CD4-positive, alpha-beta memory T cell (primary cell): ENCODE measurements around the gene FRMD5. TPM values are rescaled to one million over a fixed set of nuclear protein-coding genes. Genes with fewer than 3 reads are reported as not detected.

Experiments
- CTCF ChIA-PET: fragments of 350-600 bp; sonication (Branson Sonifier 250); formaldehyde crosslinking; loops from one replicate; lab custom pipeline; 2021; ENCODE audit warnings: inconsistent platforms; ENCODE audit not compliant: partially characterized antibody; lab: Charles Lee
- POLR2A ChIA-PET: fragments of 350-600 bp; sonication (Branson Sonifier 250); formaldehyde crosslinking; loops from one replicate; lab custom pipeline; 2021; ENCODE audit not compliant: partially characterized antibody; lab: Charles Lee
- DNase-seq, 5 donors: peaks; one replicate each; pipeline versions ENCODE4 v3.0.0 to v3.0.0-alpha.2; 2020 to 2022; ENCODE audit warnings: mixed read lengths in 1 of 5
- H3K27ac ChIP-seq: one replicate; pipeline ENCODE4 v1.7.0; 2013; ENCODE audit warnings: low read depth, low read length
- H3K27me3 ChIP-seq: 2 replicates; pipeline ENCODE4 v1.7.0; 2013; ENCODE audit warnings: mild to moderate bottlenecking, low read length, moderate library complexity; ENCODE audit not compliant: insufficient read depth
- H3K36me3 ChIP-seq: 2 replicates; pipeline ENCODE4 v1.7.0; 2013; ENCODE audit warnings: mild to moderate bottlenecking, low read length, moderate library complexity; ENCODE audit not compliant: insufficient read depth
- H3K4me1 ChIP-seq: 2 replicates; pipeline ENCODE4 v1.7.0; 2013; ENCODE audit warnings: mild to moderate bottlenecking, low read length, moderate library complexity; ENCODE audit not compliant: insufficient read depth
- H3K4me3 ChIP-seq, 2 donors: one replicate each; pipeline ENCODE4 v1.7.0; 2013; ENCODE audit warnings: low read length in 2 of 2, mild to moderate bottlenecking in 1 of 2
- H3K9me3 ChIP-seq, 2 donors: one replicate each; pipeline ENCODE4 v1.7.0; 2013; ENCODE audit warnings: low read length in 2 of 2, control low read depth in 1 of 2; ENCODE audit not compliant: control insufficient read depth in 1 of 2
- H3K27ac Mint-ChIP-seq, 7 donors: one replicate each; pipeline ENCODE4 v1.8.0; 2020 to 2021; ENCODE audit warnings: mixed read lengths in 7 of 7, mild to moderate bottlenecking in 6 of 7, inconsistent platforms in 3 of 7, moderate library complexity in 3 of 7
- H3K27me3 Mint-ChIP-seq, 2 donors: one replicate each; pipeline ENCODE4 v1.8.0; 2020 to 2021; ENCODE audit warnings: mixed read lengths in 2 of 2
- H3K36me3 Mint-ChIP-seq, 2 donors: one replicate each; pipeline ENCODE4 v1.8.0; 2020 to 2021; ENCODE audit warnings: mixed read lengths in 2 of 2, inconsistent platforms in 1 of 2, mild to moderate bottlenecking in 1 of 2
- H3K4me1 Mint-ChIP-seq, 4 donors: one replicate each; pipeline ENCODE4 v1.8.0; 2020 to 2021; ENCODE audit warnings: mixed read lengths in 4 of 4, mild to moderate bottlenecking in 1 of 4
- H3K4me3 Mint-ChIP-seq, 8 donors: one replicate each; pipeline ENCODE4 v1.8.0; 2020 to 2021; ENCODE audit warnings: mixed read lengths in 8 of 8, mild to moderate bottlenecking in 7 of 8, moderate library complexity in 6 of 8, inconsistent platforms in 3 of 8
- H3K9me3 Mint-ChIP-seq, 8 donors: one replicate each; pipeline ENCODE4 v1.8.0; 2020 to 2021; ENCODE audit warnings: mixed read lengths in 8 of 8, mild to moderate bottlenecking in 5 of 8, inconsistent platforms in 3 of 8, moderate library complexity in 1 of 8
- intact Hi-C: fragments of 100-400 bp; cut with micrococcal nuclease; formaldehyde crosslinking; loops from one replicate; pipeline ENCODE4 v1.15.1; 2023
- polyA plus RNA-seq, 2 donors: library from polyadenylated mRNA; unstranded; fragments of 300-500 nt; fragmentation: Illumina TruSeq; gene quantifications; one replicate each; pipeline ENCODE4 v1.2.3, GENCODE V29; 2021
- total RNA-seq, 2 experiments: library from RNA; stranded (reverse); gene quantifications; one replicate each; pipeline ENCODE4 v1.2.3, GENCODE V29; 2021

FRMD5 gene
- total and polyA plus RNA-seq, 4 experiments from 2014 or later = 0.08 to 0.47 TPM; not detected in 2

DNA sequence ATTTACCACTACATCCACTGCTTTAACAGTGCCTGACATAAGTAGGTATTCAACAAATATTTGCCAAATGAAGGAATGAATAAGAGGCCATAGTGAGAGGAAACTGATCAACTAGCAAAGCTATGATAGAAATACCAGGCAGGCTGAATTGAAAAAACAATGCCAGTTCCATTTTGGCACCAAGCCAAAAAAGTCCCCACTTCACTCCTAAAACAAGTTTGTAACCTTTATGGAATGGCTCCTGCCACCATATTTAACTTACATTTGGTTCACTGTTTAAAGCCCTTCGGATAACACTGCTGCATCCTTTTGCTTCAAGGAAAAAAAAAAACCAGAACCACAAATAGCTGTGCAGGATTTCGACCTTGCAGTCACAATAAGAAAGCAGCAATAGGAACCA is 166.1 kb downstream of the FRMD5 start:
- Histone ChIP-seq H3K4me1 (no peaks in the 10 kb centered on the region), H3K27me3 (no peaks in the 10 kb centered on the region), H3K36me3 (no peaks in the 10 kb centered on the region), H3K4me3 (no peak overlapping the region), H3K9me3 (no peaks in the 10 kb centered on the region), H3K27ac (no peak overlapping the region)
- Mint-ChIP-seq H3K27me3 (peaks cover 7 to 17% of the 10 kb centered on the region in 2 donors), H3K4me3 (no peak overlapping the region), H3K4me1 (no peaks in the 10 kb centered on the region), H3K27ac (no peak overlapping the region), H3K36me3 (no peaks in the 10 kb centered on the region), H3K9me3 (peaks cover 0 to 3% (median 0%) of the 10 kb centered on the region in 8 donors)
- POLR2A ChIA-PET = no interaction called here
- CTCF ChIA-PET = no interaction called here
- no peak for DNase-seq
- intact Hi-C loops = no loop called here

DNA sequence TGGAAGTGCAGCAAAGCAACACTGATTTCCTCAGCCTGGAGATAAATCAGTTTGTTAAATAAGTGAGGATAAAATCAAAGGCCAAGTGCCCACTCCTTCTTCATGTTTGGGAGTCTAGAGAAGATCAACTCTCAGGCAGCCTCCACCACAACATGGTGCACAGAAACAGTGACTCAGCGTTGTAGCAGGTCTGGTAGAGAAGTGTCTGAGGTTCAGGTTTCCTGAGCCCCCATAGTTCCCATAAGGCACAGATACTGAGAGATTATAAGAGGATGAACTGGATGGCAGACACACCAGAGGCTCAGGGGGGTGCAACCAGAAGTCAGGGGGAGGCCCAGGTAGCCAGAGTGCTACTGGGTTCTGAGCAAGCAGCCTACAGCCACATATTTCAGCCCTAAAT is 166.7 kb downstream of the FRMD5 start:
- CTCF ChIA-PET = no interaction called here
- POLR2A ChIA-PET = no interaction called here
- DNase-seq = no peak

DNA sequence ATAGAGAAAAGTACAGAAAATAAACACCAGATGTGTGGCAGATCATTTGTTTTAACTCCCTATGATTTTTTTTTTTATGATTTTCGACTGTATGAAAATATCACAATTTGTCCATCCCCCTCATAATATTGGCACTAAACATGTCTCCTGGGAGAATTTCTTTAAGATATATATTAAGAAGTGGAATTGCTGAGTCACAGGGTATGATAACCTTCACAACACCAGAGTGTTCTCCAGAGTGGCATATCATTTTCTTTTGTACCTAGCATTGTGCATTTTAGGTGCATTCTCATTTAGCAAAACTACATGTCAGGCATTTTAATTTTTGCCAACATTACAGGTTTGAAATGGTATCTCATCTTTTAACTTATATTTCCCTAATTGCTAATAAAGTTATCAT is 170.9 kb downstream of the FRMD5 start:
- Mint-ChIP-seq H3K27me3 (peaks cover 9 to 12% of the 10 kb centered on the region in 2 donors), H3K9me3 (no peaks in the 10 kb centered on the region), H3K4me3 (no peak overlapping the region), H3K36me3 (no peaks in the 10 kb centered on the region), H3K27ac (no peak overlapping the region), H3K4me1 (no peaks in the 10 kb centered on the region)
- ChIA-PET POLR2A (no interaction called here), CTCF (no interaction called here)
- Histone ChIP-seq H3K27me3 (no peaks in the 10 kb centered on the region), H3K4me1 (no peaks in the 10 kb centered on the region), H3K9me3 (no peaks in the 10 kb centered on the region), H3K27ac (no peak overlapping the region), H3K4me3 (no peak overlapping the region), H3K36me3 (no peaks in the 10 kb centered on the region)
- intact Hi-C loops = no loop called here
- no peak for DNase-seq

More for the DNA sequence above, 166.7 kb downstream of the FRMD5 start:
- no peaks in the 10 kb centered on the region for H3K4me1 Mint-ChIP-seq
- H3K36me3 Mint-ChIP-seq = no peaks in the 10 kb centered on the region
- Histone ChIP-seq H3K9me3 (no peaks in the 10 kb centered on the region), H3K4me3 (no peak overlapping the region), H3K27ac (no peak overlapping the region), H3K27me3 (no peaks in the 10 kb centered on the region), H3K36me3 (no peaks in the 10 kb centered on the region), H3K4me1 (no peaks in the 10 kb centered on the region)
- H3K27ac Mint-ChIP-seq = no peak overlapping the region
- intact Hi-C loops = no loop called here
- H3K9me3 Mint-ChIP-seq = peaks cover 0 to 3% (median 0%) of the 10 kb centered on the region in 8 donors
- H3K4me3 Mint-ChIP-seq = no peak overlapping the region
- H3K27me3 Mint-ChIP-seq = peaks cover 7 to 17% of the 10 kb centered on the region in 2 donors

DNA sequence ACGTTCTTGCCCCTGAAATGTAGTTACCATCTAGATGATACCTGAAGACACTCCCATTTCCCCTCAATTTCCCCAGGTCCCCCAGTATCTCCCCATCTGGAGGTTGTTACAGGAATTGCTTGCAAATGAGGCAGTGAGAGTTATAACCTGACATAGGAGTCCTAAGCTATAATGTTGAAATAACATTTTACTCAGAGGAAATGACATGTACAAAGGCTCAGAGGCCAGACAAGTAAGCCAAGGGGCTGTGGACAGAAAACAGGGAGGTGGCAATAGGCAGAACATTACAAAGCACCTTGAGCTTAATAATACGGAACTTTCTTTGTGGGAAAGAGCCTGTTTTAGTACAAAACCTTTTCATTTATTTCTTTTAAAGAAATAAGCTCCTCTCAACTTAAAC is 171.9 kb downstream of the FRMD5 start:
- H3K27ac Mint-ChIP-seq = no peak overlapping the region
- Histone ChIP-seq H3K36me3 (no peaks in the 10 kb centered on the region), H3K4me1 (no peaks in the 10 kb centered on the region), H3K27ac (no peak overlapping the region), H3K4me3 (no peak overlapping the region), H3K9me3 (no peaks in the 10 kb centered on the region), H3K27me3 (no peaks in the 10 kb centered on the region)
- no peaks in the 10 kb centered on the region for H3K4me1 Mint-ChIP-seq
- no peak for DNase-seq
- peaks cover 9% of the 10 kb centered on the region in 2 donors for H3K27me3 Mint-ChIP-seq
- CTCF ChIA-PET = no interaction called here
- H3K4me3 Mint-ChIP-seq = no peak overlapping the region
- intact Hi-C loops = no loop called here
- POLR2A ChIA-PET = no interaction called here
- H3K9me3 Mint-ChIP-seq = no peaks in the 10 kb centered on the region
- no peaks in the 10 kb centered on the region for H3K36me3 Mint-ChIP-seq

DNA sequence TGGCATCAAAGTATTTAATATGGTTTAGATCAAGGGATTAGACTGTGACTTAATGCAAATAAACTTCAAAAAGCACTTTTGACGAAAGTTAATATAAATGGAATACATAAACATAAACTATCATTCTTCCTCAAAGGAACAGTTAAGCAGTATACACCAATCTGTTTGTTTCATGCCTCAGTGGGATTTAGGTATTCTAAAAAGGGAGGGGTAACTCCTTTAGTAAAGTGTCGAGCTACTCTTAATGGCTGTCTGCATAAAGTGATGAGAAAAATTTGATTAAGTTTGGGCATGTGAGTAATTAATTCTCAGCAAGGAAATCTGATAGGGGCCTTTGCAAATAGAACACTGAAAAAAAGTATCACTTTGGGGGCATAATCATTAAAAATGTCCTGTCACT is 176.9 kb downstream of the FRMD5 start:
- POLR2A ChIA-PET = no interaction called here
- CTCF ChIA-PET = no interaction called here
- no peak for DNase-seq
- H3K4me3 Mint-ChIP-seq = no peak overlapping the region
- intact Hi-C loops = no loop called here
- no peaks in the 10 kb centered on the region for H3K27me3 ChIP-seq
- no peak overlapping the region for H3K27ac ChIP-seq
- H3K9me3 ChIP-seq = no peaks in the 10 kb centered on the region
- no peaks in the 10 kb centered on the region for H3K36me3 ChIP-seq
- peaks cover 0 to 1% (median 0%) of the 10 kb centered on the region in 8 donors for H3K9me3 Mint-ChIP-seq
- H3K27ac Mint-ChIP-seq = no peak overlapping the region
- H3K4me3 ChIP-seq = no peak overlapping the region
- no peaks in the 10 kb centered on the region for H3K4me1 ChIP-seq
- H3K4me1 Mint-ChIP-seq = no peaks in the 10 kb centered on the region
- peaks cover 4 to 11% of the 10 kb centered on the region in 2 donors for H3K27me3 Mint-ChIP-seq
- no peaks in the 10 kb centered on the region for H3K36me3 Mint-ChIP-seq

DNA sequence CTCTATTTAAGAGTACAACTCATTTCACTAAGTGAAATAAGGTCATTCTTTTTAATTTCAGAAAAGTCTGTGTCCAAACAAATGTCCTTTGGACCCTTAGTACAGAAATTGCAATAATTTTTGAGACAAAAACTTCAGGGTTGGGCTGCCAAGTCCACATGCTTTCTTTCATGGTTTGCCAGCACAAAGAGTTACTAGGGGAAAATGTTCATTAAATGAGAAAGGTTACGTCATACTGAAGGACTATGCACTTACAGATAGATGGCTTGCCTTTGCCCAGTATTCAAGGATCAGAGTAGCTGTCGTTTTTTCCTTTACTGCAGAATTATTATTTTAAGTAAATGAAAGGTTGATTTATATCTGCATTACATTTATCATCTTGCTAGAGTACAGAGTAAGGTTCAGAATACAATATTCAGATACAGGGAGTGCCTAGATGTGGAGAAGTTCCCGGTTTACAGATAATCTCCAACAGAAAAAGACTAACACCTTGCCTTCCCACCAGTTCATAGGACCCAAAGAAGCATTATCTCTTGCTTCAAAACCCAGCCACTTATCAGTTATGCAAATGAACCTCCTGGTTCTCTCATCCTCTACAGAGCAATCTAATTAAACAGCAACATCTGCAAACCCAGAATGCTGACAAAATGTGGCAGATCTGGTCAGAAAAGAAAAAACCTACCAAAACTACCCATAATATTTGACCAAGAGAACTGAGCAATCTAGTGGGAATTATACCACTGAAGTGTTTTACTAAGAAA is 179.3 kb downstream of the FRMD5 start:
- Mint-ChIP-seq H3K36me3 (no peaks in the 10 kb centered on the region), H3K27me3 (peaks cover 5 to 12% of the 10 kb centered on the region in 2 donors), H3K9me3 (peaks cover 0 to 1% (median 0%) of the 10 kb centered on the region in 8 donors), H3K4me3 (no peak overlapping the region), H3K27ac (no peak overlapping the region), H3K4me1 (no peaks in the 10 kb centered on the region)
- no peak for DNase-seq
- intact Hi-C loops = no loop called here
- no peaks in the 10 kb centered on the region for H3K4me1 ChIP-seq
- no peaks in the 10 kb centered on the region for H3K9me3 ChIP-seq
- H3K27me3 ChIP-seq = no peaks in the 10 kb centered on the region
- H3K27ac ChIP-seq = no peak overlapping the region
- ChIA-PET CTCF (no interaction called here), POLR2A (no interaction called here)
- H3K36me3 ChIP-seq = no peaks in the 10 kb centered on the region
- no peak overlapping the region for H3K4me3 ChIP-seq

DNA sequence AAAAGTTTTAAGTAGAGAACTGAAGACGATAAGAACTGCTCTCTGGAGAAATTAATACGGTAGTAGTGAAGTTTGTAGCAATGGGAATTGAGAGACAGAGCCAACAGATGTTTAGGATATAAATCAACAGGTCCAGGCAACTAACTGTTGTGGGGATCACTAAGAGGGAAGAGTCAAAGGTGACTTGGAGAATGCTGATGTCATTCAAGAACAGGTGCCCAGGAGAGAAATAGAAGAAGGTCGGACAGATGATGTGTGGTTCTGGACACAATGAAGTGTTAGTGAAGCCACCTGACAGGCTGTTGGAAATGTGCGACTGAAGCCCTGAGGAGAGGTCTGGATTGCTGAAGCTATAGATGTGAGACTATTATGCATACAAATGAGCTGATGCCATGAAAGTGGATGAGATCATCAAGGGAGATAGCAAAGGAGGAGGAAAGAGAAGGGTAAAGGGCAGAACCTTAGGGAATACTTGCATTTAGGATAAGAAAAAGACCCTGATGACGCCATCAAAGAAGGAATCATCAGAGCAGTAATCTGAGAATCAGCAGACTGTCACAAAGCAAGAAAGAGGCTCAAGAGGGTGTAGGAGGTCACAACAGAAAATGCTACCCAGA is 183.7 kb downstream of the FRMD5 start:
- no peak for DNase-seq
- Mint-ChIP-seq H3K9me3 (peaks cover 0 to 1% (median 0%) of the 10 kb centered on the region in 8 donors), H3K27me3 (peaks cover 11 to 22% of the 10 kb centered on the region in 2 donors), H3K36me3 (no peaks in the 10 kb centered on the region), H3K4me3 (no peak overlapping the region), H3K27ac (no peak overlapping the region), H3K4me1 (no peaks in the 10 kb centered on the region)
- no peaks in the 10 kb centered on the region for H3K4me1 ChIP-seq
- no peaks in the 10 kb centered on the region for H3K27me3 ChIP-seq
- no peak overlapping the region for H3K4me3 ChIP-seq
- intact Hi-C loops = no loop called here
- ChIA-PET CTCF (no interaction called here), POLR2A (no interaction called here)
- no peaks in the 10 kb centered on the region for H3K36me3 ChIP-seq
- no peak overlapping the region for H3K27ac ChIP-seq
- H3K9me3 ChIP-seq = no peaks in the 10 kb centered on the region
